HG02588 (cell line): ENCODE measurements around the gene SMU1.
"Not testable (repeated sequence)": the region's sequence is repeated elsewhere in the genome, so short reads cannot be mapped to it uniquely, and the experiment has no call there.

Experiments
- ATAC-seq: cut with Tn5 transposase; IDR thresholded peaks from one replicate; pipeline ENCODE4 v1.9.1; 2021; ENCODE audit warnings: mild to moderate bottlenecking, moderate library complexity; ENCODE audit not compliant: unreplicated experiment

The SMU1 gene

GRCh38 chr9:33017283-33018041, 59.0 kb downstream of the SMU1 start:
- no peak for ATAC-seq

- no peak for ATAC-seq
These were observed 61.8 kb downstream of the SMU1 start for GRCh38 chr9:33014665-33015014.

- no peak for ATAC-seq
These were observed 62.4 kb downstream of the SMU1 start for GRCh38 chr9:33013962-33014664.

GRCh38 chr9:33012328-33013069, 64.0 kb downstream of the SMU1 start:
- no peak for ATAC-seq

GRCh38 chr9:33011831-33012230, 64.6 kb downstream of the SMU1 start:
- ATAC-seq: no peak

- no peak for ATAC-seq
These were observed 68.7 kb downstream of the SMU1 start for GRCh38 chr9:33007755-33008154.

GRCh38 chr9:33005335-33005734, 71.1 kb downstream of the SMU1 start:
- ATAC-seq: not testable (repeated sequence)

- not testable (repeated sequence) for ATAC-seq
These were observed 75.8 kb downstream of the SMU1 start for GRCh38 chr9:33000682-33001055.

GRCh38 chr9:32992595-32993238, 83.8 kb downstream of the SMU1 start:
- no peak for ATAC-seq

GRCh38 chr9:32991897-32992594, 84.4 kb downstream of the SMU1 start:
- ATAC-seq: no peak
